Epithelial cell of esophagus (primary cell): ENCODE data around the gene RNF187.

Experiments
- DNase-seq: peaks from one replicate; pipeline ENCODE4 v3.0.0; 2010; ENCODE audit warnings: low read depth
- H3K4me3 ChIP-seq: 2 replicates; pipeline ENCODE4 v1.5.1; 2011; ENCODE audit warnings: mild to moderate bottlenecking, low read length, control low read depth
- TF ChIP-seq, protein P1 (sequence below): IDR thresholded peaks from 2 replicates; pipeline ENCODE4 v1.5.1; 2011; ENCODE audit warnings: low read depth, mild to moderate bottlenecking, low read length, control low read depth, inconsistent platforms; ENCODE audit not compliant: insufficient read depth; ENCODE audit errors: missing control alignments

Gene RNF187

GRCh38 chr1:228510803-228511413 is 23.7 kb downstream of the RNF187 start:
- no peak overlapping the region for H3K4me3 ChIP-seq
- TF ChIP-seq, protein P1, sequence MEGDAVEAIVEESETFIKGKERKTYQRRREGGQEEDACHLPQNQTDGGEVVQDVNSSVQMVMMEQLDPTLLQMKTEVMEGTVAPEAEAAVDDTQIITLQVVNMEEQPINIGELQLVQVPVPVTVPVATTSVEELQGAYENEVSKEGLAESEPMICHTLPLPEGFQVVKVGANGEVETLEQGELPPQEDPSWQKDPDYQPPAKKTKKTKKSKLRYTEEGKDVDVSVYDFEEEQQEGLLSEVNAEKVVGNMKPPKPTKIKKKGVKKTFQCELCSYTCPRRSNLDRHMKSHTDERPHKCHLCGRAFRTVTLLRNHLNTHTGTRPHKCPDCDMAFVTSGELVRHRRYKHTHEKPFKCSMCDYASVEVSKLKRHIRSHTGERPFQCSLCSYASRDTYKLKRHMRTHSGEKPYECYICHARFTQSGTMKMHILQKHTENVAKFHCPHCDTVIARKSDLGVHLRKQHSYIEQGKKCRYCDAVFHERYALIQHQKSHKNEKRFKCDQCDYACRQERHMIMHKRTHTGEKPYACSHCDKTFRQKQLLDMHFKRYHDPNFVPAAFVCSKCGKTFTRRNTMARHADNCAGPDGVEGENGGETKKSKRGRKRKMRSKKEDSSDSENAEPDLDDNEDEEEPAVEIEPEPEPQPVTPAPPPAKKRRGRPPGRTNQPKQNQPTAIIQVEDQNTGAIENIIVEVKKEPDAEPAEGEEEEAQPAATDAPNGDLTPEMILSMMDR: no peak
- DNase-seq: no peak

DNA sequence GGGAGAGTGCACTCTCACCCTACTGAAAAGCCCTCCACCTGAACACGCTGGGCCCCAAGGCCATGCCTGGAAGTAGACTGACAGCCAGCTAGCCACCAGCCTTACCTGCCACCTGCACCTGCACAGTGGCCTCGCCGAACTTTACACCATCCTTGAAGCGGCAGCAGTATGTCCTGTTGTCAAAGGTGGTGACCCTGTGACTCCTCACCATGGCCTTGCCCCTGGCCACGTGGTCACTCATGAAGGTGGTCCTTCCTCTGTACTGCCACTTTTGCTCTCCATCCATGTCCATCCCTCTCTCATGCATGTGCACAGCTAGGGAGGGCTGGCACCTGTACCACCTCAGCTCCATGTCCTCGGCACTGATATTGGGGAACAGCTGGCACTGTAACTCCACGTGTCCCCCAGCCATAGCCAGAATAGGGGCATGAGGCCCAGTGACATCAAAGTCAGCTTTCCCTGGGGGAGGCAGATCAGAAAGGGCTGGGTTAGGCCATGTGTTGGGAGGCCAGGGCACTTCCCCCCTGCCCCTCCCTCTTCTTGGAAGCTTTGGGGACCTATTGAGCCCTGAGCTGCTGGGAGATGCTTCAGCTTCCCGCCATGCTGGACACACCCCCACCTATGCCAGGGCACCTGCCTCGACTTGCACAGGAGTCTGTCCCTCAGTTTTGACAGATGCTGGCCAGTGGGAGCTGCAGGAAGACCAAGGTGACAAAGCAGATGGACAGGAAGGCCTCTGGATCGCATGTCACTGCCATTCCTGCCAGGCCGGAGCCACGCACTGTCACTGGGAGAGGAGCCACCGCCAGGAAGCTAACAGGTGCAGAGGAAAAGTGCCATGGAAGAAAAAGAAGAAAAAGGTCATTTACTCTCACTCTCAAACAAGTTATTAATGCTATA is 24.6 kb downstream of the RNF187 start:
- no peak for DNase-seq
- H3K4me3 ChIP-seq: no peak overlapping the region
- TF ChIP-seq, protein P1: no peak

DNA sequence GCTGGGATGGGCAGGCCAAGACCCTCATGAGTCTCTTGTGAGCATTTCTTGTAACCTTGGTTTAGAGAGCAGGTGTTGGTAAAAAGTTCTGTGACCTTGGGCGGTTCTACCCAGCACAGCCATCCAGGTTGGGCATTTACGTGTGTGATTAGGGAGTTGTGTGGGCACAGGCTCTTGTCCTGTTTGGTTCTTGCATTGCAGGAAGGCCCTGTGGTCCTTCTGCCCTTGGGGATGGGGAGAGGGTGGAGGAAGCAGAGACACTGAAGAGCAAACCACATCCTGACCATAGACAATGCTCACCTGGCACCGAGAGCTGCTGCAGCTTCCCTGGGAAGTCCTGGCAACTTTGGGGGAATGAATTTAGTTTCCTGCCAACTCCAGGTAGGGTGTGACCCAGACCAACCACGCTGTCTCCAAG is 25.6 kb downstream of the RNF187 start:
- H3K4me3 ChIP-seq: no peak overlapping the region
- TF ChIP-seq, protein P1: no peak
- DNase-seq: no peak

- TF ChIP-seq, protein P1: no peak
- DNase-seq: no peak
- no peak overlapping the region for H3K4me3 ChIP-seq
Observed at GRCh38 chr1:228513236-228513900, 26.2 kb downstream of the RNF187 start.

DNA sequence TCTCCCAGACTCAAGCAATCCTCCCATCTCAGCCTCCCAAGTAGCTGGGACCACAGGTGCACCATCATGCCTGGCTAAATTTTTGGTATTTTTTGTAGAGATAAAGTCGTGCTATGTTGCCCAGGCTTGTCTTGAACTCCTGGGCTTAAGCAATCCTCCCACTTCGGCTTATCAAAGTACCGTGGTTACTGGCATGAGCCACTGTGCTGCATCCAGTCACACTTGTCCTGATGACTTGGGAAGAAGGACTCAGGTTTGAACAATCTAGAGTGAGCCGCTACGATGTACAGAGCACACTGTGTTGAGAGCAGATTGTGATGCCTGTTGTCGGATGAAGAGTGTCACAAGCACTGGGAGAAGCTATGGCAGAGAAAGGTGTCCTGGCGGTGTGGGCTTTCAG is 27.2 kb downstream of the RNF187 start:
- no peak for DNase-seq

DNA sequence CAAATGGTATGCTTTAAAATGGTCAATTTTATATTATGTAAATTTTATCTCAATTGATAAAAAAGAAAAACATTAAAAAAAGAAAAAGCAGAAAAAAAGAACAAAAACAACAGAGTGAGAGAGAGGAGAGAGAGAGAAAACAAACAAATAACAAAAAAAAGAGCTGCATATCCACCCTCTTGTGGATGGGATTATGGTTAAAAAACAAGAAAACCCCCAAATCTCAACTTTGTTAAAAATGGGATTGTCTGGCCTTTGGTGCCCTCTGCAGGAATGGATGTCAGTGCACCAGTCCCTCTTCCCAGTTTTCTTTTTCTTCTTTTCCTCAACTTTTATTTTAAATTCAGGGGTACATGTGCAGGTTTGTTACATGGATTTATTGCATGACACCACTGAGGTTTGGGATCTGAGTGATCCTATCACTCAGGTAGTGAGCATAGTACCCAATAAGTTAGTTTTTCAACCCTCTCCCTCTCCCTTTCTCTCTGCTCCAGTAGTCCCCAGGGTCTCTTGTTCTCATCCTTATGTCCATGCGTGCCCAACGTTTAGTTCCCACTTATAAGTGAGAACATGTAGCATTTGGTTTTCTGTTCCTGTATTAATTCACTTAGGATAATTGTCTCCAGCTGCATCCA is 28.1 kb downstream of the RNF187 start:
- peak; percentile 29 for DNase-seq
- H3K4me3 ChIP-seq: no peak overlapping the region
- TF ChIP-seq, protein P1: peak; percentile 68

More for the DNA sequence above, 27.2 kb downstream of the RNF187 start:
- TF ChIP-seq, protein P1: no peak
- H3K4me3 ChIP-seq: no peak overlapping the region
